Endothelial cell of umbilical vein (primary cell): ENCODE data around the gene BNIP2.

Experiments used
- CTCF ChIP-seq, 2 donors: IDR thresholded peaks; 1 replicate in 1 of 2; 2 replicates in 1 of 2; pipeline ENCODE4 v1.5.1; 2011; ENCODE audit warnings: low read length in 2 of 2, mild to moderate bottlenecking in 2 of 2, moderate library complexity in 2 of 2, control low read depth in 1 of 2, inconsistent platforms in 1 of 2, low read depth in 1 of 2; ENCODE audit not compliant: insufficient read depth in 1 of 2; ENCODE audit errors: extremely low read depth in 1 of 2
- EZH2 ChIP-seq: IDR thresholded peaks from 2 replicates; pipeline ENCODE4 v1.6.1; 2012; ENCODE audit warnings: borderline replicate concordance, low read depth, mild to moderate bottlenecking, moderate library complexity, low read length, inconsistent platforms; ENCODE audit not compliant: severe bottlenecking
- GATA2 ChIP-seq: IDR thresholded peaks from 2 replicates; pipeline ENCODE4 v1.7.0; 2011; ENCODE audit warnings: low read depth, mild to moderate bottlenecking, moderate library complexity, mixed read lengths, low read length; ENCODE audit not compliant: insufficient read length, insufficient read depth
- JUN ChIP-seq: IDR thresholded peaks from 2 replicates; pipeline ENCODE4 v1.6.1; 2011; ENCODE audit warnings: borderline replicate concordance, low read depth; ENCODE audit not compliant: insufficient read length, insufficient read depth
- MAX ChIP-seq: IDR thresholded peaks from 2 replicates; pipeline ENCODE4 v1.6.1; 2011; ENCODE audit not compliant: insufficient read depth, insufficient read length
- MYC ChIP-seq: IDR thresholded peaks from one replicate; pipeline ENCODE4 v1.6.1; 2011; ENCODE audit warnings: mild to moderate bottlenecking, low read depth, low read length
- POLR2A ChIP-seq: IDR thresholded peaks from 2 replicates; pipeline ENCODE4 v1.6.1; 2012; ENCODE audit warnings: low read depth, mild to moderate bottlenecking, control low read depth, low read length
- POLR2AphosphoS5 ChIP-seq: IDR thresholded peaks from 2 replicates; pipeline ENCODE4 v1.6.1; 2012; ENCODE audit warnings: low read depth, mild to moderate bottlenecking, control low read depth, low read length, moderate library complexity; ENCODE audit not compliant: insufficient read depth

- TF ChIP-seq EZH2: no peak
- no peak for TF ChIP-seq POLR2AphosphoS5
- no peak for TF ChIP-seq CTCF (IDR thresholded peaks at IDR 0.05; ENCODE audit: extremely low read depth in 1 of 2, insufficient read depth in 1 of 2, low read depth in 1 of 2, low read length in 2 of 2)
- TF ChIP-seq MYC: no peak
- TF ChIP-seq POLR2A: no peak
- no peak for TF ChIP-seq MAX
- peak; percentile 14 for TF ChIP-seq GATA2
- peak; percentile 92 for TF ChIP-seq JUN
Measured at GRCh38 chr15:59699810-59700431, 10.8 kb upstream of the BNIP2 start.
